KOPT-K1 (cell line): ENCODE measurements around the gene SYT17.

Experiments used
- H3K27ac ChIP-seq: fragments of 200-600 bp; sonication (generic); 2 replicates; pipeline ENCODE4 v1.5.1; 2016; ENCODE audit warnings: antibody characterized with exemption, mild to moderate bottlenecking, low read depth, low read length; ENCODE audit not compliant: poor library complexity, severe bottlenecking
- H3K36me3 ChIP-seq: fragments of 200-600 bp; sonication (generic); 2 replicates; pipeline ENCODE4 v1.5.1; 2017; ENCODE audit warnings: antibody characterized with exemption, mild to moderate bottlenecking, low read length, moderate library complexity; ENCODE audit not compliant: insufficient read depth
- H3K9me3 ChIP-seq: fragments of 200-600 bp; sonication (generic); 2 replicates; pipeline ENCODE4 v1.5.1; 2017; ENCODE audit warnings: antibody characterized with exemption, low read length, mild to moderate bottlenecking; ENCODE audit not compliant: insufficient read depth, poor library complexity, severe bottlenecking

The SYT17 gene

GRCh38 chr16:19235478-19235877, 67.4 kb downstream of the SYT17 start:
- H3K36me3 ChIP-seq, result no peaks in the 10 kb centered on the region
- no peak overlapping the region for H3K27ac ChIP-seq
- peaks cover 30% of the 10 kb centered on the region for H3K9me3 ChIP-seq

GRCh38 chr16:19235886-19236285, 67.8 kb downstream of the SYT17 start:
- peaks cover 33% of the 10 kb centered on the region for H3K9me3 ChIP-seq
- no peak overlapping the region for H3K27ac ChIP-seq
- no peaks in the 10 kb centered on the region for H3K36me3 ChIP-seq

GRCh38 chr16:19236561-19237209, 68.6 kb downstream of the SYT17 start:
- no peak overlapping the region for H3K27ac ChIP-seq
- peaks cover 39% of the 10 kb centered on the region for H3K9me3 ChIP-seq
- no peaks in the 10 kb centered on the region for H3K36me3 ChIP-seq

- H3K9me3 ChIP-seq, result peaks cover 40% of the 10 kb centered on the region
- no peak overlapping the region for H3K27ac ChIP-seq
- no peaks in the 10 kb centered on the region for H3K36me3 ChIP-seq
These were observed 70.4 kb downstream of the SYT17 start for GRCh38 chr16:19238406-19238805.

- H3K27ac ChIP-seq, result no peak overlapping the region
- H3K9me3 ChIP-seq, result peaks cover 37% of the 10 kb centered on the region
- no peaks in the 10 kb centered on the region for H3K36me3 ChIP-seq
These were observed 71.6 kb downstream of the SYT17 start for GRCh38 chr16:19239511-19240155.

GRCh38 chr16:19240494-19240893, 72.5 kb downstream of the SYT17 start:
- no peak overlapping the region for H3K27ac ChIP-seq
- peaks cover 28% of the 10 kb centered on the region for H3K9me3 ChIP-seq
- H3K36me3 ChIP-seq, result no peaks in the 10 kb centered on the region

- Histone ChIP-seq H3K9me3 (peaks cover 22% of the 10 kb centered on the region), H3K27ac (no peak overlapping the region), H3K36me3 (no peaks in the 10 kb centered on the region)
These were observed 73.5 kb downstream of the SYT17 start for GRCh38 chr16:19241512-19241911.

GRCh38 chr16:19242186-19242585, 74.1 kb downstream of the SYT17 start:
- Histone ChIP-seq H3K9me3 (peaks cover 22% of the 10 kb centered on the region), H3K36me3 (no peaks in the 10 kb centered on the region), H3K27ac (no peak overlapping the region)

GRCh38 chr16:19242987-19243575, 75.0 kb downstream of the SYT17 start:
- Histone ChIP-seq H3K9me3 (peaks cover 22% of the 10 kb centered on the region), H3K27ac (no peak overlapping the region), H3K36me3 (no peaks in the 10 kb centered on the region)

GRCh38 chr16:19245326-19245925, 77.4 kb downstream of the SYT17 start:
- no peaks in the 10 kb centered on the region for H3K36me3 ChIP-seq
- peaks cover 11% of the 10 kb centered on the region for H3K9me3 ChIP-seq
- H3K27ac ChIP-seq, result no peak overlapping the region

GRCh38 chr16:19252904-19253303, 84.9 kb downstream of the SYT17 start:
- Histone ChIP-seq H3K9me3 (no peaks in the 10 kb centered on the region), H3K36me3 (no peaks in the 10 kb centered on the region), H3K27ac (no peak overlapping the region)

GRCh38 chr16:19254611-19255010, 86.6 kb downstream of the SYT17 start:
- no peak overlapping the region for H3K27ac ChIP-seq
- H3K36me3 ChIP-seq, result no peaks in the 10 kb centered on the region
- H3K9me3 ChIP-seq, result no peaks in the 10 kb centered on the region

- no peaks in the 10 kb centered on the region for H3K36me3 ChIP-seq
- peaks cover 9% of the 10 kb centered on the region for H3K9me3 ChIP-seq
- no peak overlapping the region for H3K27ac ChIP-seq
These were observed 96.2 kb downstream of the SYT17 start for GRCh38 chr16:19264123-19264673.

GRCh38 chr16:19265380-19265930, 97.4 kb downstream of the SYT17 start:
- H3K27ac ChIP-seq, result no peak overlapping the region
- H3K36me3 ChIP-seq, result no peaks in the 10 kb centered on the region
- peaks cover 9% of the 10 kb centered on the region for H3K9me3 ChIP-seq

GRCh38 chr16:19266774-19267173, 98.7 kb downstream of the SYT17 start:
- no peaks in the 10 kb centered on the region for H3K36me3 ChIP-seq
- H3K9me3 ChIP-seq, result peaks cover 9% of the 10 kb centered on the region

More at GRCh38 chr16:19266774-19267173, 98.7 kb downstream of the SYT17 start:
- H3K27ac ChIP-seq, result no peak overlapping the region
